ENCODE results near the gene UPF1.

Gene UPF1

DNA sequence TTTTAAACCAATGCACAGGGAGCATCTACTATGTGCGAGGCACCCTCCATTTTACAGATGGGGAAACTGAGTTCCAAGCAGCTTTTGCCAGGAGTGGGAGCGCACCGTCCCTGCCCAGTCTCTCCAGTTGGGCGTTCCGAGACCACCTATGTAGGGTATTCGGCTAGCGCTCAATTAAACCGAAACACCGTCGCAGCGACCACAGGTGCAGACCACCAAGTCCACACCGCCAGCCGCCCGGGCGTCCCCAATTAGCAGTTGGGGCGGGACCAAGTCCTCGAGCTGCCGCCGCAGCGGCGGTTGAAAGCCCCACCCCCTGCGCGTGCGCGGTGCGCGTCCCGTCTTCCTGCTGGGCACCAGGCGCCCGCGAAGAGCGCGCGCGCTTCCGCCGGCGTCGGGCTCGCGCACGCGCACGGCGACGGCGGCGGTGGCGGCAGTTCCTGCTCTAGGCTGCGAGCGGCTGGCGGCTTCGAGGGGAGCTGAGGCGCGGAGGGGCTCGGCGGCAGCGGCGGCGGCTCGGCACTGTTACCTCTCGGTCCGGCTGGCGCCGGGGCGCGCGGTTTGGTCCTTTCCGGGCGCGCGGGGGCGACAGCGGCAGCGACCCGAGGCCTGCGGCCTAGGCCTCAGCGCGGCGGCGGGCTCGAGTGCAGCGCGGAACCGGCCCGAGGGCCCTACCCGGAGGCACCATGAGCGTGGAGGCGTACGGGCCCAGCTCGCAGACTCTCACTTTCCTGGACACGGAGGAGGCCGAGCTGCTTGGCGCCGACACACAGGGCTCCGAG, at the start of gene UPF1:
Gene UPF1 (plus strand): TSS at position 436 of the 782 bp plus-strand sequence. CDS start 251 bp downstream, at position 687.
- TF ChIP-seq ZNF274 (IDR thresholded peaks at IDR 0.05; ENCODE audit: low read depth, low read length), result no peak
- H3K4me3 ChIP-seq (ENCODE audit: low read length), result peak within 1 kb of the TSS; percentile 66

DNA sequence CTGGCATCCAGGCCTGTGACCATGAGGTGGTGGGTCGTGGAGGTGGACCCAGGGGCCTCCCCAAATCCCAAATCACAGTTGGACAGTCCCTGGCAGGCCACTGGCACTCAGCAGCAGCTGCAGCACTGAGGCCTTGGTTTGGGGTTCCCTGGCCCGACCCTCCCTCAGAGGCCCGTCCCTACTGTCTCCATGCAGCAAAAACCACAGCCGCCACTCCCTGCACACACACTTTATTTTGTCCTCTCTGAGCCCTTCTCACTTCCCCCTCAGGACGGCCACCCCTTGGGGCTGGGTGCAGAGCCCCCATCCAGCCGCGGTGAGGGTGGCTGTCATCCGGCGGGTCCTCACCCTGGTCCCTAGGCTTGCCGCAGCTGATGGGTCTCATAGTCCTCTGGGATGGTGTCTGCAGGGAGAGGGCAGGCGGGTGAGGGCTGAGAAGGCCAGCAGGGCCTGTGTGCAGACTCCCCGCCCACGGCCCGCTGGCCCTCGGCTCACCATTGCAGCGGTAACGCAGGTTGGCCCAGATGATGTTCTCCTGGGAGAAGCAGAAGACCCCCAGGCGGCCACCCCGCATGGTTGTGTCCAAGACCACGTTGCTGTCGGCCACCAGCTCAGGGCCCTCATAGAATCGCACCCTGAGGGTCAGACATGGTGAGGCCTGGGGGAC, 49.1 kb upstream of the UPF1 start:
- TF ChIP-seq ZNF274 (IDR thresholded peaks at IDR 0.05; ENCODE audit: low read depth, low read length), result no peak
- no peak overlapping the region for H3K4me3 ChIP-seq (ENCODE audit: low read length)

DNA sequence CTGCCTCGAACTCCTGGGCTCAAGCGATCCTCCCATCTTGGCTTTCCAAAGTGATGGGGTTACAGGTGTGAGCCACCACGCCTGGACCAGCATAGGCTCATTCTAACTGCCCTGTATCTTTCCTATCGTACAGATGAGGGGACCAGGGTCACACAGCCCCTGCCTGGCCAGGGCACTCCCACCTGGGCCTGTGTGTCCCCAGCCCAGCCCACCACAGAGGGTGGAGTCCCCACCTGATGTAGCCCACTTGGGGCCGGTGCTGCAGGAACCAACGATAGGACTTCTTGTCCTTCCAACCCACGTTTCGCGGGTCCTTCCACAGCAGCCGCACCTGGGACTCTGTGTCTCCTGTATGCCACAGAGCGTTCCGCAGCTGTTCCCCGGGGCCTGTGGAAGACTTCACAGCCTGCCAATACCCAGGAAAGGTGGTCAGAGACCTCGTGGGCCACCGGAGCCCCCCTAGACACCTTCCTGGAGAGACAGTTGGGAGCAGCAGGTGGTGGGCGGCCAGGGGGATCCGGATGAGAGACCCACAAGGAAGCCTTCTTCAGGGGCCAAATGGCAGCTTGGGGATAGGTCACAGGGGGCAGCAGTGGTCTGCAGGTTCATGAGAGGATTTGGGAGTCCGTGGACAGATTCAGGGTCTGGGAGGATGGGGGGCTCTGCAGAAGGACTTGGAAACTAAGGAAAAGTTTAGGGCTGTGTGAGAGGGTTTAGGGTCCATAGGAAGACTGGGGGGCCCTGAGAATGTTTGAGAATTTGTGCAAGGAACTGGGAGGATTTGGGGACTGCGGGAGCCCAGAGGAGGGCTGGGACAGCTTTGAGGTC, 47.6 kb upstream of the UPF1 start:
- H3K4me3 ChIP-seq (ENCODE audit: low read length), result no peak overlapping the region
- no peak for TF ChIP-seq ZNF274 (IDR thresholded peaks at IDR 0.05; ENCODE audit: low read depth, low read length)

DNA sequence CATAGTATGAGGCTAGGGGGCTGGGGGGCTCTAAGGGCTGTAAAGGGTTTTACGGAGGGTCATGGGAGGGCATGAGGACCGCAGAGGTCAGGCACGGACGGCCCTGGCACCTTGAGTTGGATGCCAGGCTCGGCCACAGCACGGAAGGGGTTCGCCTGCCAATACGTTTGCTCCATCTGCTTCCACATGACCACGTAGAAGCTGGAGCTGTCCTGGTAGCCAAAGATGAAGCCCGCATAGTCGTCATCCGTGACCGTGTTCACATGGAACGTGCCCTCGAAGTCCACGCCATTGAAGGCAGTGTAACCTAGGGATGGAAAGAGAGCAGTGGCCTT, 47.0 kb upstream of the UPF1 start:
- no peak for TF ChIP-seq ZNF274 (IDR thresholded peaks at IDR 0.05; ENCODE audit: low read depth, low read length)
- H3K4me3 ChIP-seq (ENCODE audit: low read length), result no peak overlapping the region

DNA sequence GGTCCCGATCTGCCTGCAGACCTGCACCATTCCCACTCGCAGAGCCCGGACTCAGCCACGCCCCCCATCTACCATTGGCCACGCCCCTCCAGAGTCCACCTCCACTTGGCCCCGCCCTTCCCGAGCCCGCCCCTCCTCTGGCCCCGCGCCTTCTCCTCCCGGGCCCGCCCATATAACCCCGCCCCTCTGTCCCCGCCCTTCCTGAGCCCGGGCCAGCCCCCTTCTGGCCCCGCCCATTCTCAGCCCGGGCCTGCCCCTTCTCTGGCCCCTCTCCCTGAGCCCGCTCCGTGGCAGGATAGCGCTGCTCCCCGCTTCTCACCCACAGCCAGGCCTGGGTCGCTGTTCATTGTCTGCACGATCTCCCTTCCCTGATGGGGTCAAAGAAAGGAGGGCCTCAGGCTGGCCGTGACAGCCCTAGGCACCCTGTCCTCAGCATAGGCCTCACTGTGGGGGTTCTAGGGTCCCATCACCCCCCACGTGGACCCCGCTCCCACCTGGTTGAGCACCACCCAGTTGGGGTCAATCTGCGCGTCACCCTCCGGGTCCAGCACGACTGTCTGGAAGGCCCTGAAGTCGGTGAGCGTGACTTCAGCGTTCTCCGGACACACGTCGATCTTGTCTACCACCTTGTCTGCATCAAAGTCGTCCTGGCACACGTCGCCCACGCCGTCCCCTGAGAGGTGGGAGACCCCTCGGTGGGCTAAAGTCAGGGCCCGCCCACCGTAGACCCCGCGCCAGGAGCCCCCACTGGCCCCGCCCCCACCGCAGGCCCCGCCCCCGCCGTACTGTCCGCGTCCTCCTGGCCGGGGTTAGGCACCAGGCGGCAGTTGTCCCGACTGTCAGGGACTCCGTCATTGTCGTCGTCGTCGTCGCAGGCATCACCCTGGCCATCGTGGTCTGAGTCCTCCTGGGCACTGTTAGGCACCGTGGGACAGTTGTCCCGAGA, 46.3 kb upstream of the UPF1 start:
- no peak overlapping the region for H3K4me3 ChIP-seq (ENCODE audit: low read length)
- no peak for TF ChIP-seq ZNF274 (IDR thresholded peaks at IDR 0.05; ENCODE audit: low read depth, low read length)

DNA sequence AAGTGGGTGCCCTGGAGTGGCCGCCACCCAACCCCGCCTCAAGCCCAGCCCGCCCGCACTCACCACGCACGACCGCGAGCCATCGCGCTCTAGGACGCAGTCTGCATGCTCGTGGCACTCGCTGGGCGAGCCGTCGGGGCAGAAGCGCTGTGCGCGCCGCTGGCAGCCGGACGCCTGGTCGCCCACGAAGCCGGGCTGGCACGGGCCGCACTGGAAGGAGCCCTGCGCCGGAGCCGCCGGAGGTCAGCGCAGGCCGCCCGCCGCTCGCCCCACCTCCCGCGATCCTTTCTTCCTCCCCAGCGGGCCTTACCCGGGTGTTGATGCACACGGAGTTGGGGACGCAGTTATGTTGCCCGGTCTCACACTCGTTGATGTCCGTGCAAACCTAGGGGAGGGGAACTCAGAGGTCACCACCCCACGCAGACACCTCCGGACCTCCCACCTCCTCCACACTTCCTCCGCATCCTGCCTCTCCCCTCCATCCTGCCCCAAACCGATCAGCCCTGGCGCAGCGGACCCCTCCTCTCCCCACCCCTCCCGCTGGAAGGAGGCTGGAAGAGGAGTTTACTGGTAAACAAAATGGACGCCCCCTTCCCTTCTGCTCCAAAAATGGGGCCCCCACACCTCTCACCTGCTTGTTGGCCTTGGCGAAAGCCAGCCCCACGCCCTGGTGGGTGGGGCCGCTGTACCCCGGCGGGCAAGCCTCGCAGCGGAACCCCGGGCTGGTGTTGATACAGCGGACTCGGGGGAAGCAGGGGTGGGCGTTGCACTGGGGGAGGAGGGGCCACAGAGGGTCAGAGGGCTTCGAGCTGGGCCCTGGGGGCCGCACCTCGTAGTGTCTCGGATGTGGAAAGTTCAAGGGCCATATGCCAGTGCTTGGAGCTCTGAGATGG, 43.0 kb upstream of the UPF1 start:
- TF ChIP-seq ZNF274 (IDR thresholded peaks at IDR 0.05; ENCODE audit: low read depth, low read length), result no peak
- H3K4me3 ChIP-seq (ENCODE audit: low read length), result no peak overlapping the region

DNA sequence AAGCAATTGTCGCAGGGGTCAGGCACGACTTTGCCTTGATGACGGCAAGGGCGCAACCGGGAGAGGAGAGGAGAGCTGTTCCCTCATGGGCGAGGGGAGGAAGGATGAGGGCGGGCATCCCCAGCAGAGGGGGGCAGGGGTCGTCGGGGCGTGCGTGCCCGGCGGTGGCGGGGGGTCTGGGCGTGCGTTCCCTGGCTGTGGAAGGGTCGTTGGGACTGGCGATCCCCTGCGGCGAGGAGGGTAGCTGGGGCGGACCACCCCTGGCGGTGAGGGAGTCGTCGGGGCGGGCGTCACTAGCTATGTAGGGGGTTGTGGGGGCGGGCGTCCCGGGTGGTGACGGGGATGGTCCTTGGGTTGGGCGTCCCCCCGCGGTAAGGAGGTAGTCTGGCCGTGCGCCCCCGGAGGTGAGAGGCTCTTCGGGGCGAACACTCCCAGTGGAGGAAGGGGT, 42.3 kb upstream of the UPF1 start:
- no peak overlapping the region for H3K4me3 ChIP-seq (ENCODE audit: low read length)
- TF ChIP-seq ZNF274 (IDR thresholded peaks at IDR 0.05; ENCODE audit: low read depth, low read length), result no peak

DNA sequence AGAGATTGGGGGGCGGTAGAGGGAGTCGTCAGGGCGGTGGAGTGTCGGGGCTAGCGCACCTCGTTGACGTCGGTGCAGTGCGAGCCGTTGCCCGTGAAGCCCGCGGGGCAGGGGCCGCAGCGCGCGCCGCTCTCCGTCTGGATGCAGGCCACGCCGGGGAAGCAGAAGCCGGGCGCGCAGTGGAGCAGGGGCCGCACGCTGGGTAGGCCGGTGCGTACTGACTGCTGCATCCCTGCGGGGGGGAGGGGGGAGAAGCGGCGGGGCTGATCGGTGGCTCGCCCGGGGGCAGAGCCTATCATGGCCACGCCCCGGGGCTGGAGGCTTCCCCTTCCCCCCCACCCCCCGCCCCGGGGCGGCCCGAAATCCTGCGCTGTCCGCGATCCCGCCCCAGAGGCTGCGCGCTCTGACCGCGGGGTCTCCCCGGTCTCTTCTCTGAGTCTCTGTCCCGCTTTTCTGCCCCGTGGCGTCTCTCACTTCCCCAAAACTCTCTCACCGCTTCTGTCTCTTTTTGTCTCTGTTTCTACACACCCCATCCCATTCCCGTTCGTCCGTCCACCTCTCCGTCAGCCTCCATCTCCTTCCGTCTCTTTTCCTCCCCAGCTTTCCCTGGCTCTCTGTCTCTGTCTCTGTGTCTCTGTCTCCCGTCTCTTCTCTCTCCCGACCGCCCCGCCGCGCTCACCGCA, 41.7 kb upstream of the UPF1 start:
- no peak overlapping the region for H3K4me3 ChIP-seq (ENCODE audit: low read length)
- TF ChIP-seq ZNF274 (IDR thresholded peaks at IDR 0.05; ENCODE audit: low read depth, low read length), result no peak

DNA sequence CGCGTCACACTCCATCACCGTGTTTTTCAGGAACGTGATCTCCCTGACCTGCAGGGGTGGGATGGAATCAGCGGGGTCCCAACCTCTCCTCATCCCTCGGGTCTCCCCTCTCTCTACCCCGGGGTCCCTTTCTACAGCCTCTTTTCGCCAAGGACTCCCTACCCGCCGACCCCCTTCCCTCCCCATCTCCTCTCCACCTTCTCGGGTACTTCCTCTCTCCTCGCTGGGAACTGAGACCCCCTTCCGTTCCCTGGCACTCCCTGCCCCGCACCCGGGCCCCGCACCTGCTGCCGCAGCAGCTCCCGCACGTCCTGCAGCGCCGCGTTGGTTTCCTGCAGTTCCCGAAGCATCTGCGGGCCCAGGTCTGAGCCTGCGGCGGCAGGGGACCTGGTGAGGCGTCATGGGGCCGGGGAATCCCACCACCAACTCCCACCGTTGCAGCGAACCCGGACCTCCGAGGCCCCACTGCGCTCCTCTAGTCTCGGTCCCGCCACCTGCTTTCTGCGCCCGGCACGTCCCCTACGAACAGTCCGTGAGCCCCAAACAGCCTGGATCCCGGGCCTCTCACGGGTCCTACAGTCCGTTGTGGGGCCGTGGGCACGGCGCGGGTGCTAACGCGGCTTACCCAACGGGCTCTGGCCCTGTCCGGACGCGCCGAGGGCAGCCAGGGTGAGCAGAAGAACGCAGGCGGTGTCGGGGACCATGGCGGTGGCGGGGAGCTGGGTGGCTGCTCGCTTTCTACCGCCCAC, 41.0 kb upstream of the UPF1 start, which contains the start of gene COMP:
Gene COMP (minus strand): TSS at position 740 of the 749 bp plus-strand sequence. CDS start 36 bp downstream, at position 704.
- TF ChIP-seq ZNF274 (IDR thresholded peaks at IDR 0.05; ENCODE audit: low read depth, low read length), result no peak

DNA sequence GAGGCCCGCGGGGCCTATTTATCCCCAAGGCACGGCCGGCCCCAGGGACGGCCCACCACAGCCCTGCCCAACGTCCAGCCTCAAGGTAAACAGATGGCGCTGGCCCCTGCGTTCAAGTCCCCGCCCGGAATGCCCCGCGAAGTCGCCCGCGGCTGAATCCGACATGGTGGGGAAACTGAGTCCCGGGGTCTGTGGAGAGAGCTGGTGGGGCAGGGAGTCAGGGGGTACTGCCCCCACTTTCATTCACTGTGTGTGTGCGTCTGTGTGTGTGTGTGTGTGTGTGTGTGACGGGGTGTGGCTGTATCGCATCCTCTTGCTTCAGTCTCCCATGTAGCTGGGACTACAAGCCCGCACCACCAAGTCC, 40.5 kb upstream of the UPF1 start:
- TF ChIP-seq ZNF274 (IDR thresholded peaks at IDR 0.05; ENCODE audit: low read depth, low read length), result no peak
- no peak overlapping the region for H3K4me3 ChIP-seq (ENCODE audit: low read length)

More for the DNA sequence above, 41.0 kb upstream of the UPF1 start, which contains the start of gene COMP:
- no peak within 1 kb of the TSS for H3K4me3 ChIP-seq (ENCODE audit: low read length)

DNA sequence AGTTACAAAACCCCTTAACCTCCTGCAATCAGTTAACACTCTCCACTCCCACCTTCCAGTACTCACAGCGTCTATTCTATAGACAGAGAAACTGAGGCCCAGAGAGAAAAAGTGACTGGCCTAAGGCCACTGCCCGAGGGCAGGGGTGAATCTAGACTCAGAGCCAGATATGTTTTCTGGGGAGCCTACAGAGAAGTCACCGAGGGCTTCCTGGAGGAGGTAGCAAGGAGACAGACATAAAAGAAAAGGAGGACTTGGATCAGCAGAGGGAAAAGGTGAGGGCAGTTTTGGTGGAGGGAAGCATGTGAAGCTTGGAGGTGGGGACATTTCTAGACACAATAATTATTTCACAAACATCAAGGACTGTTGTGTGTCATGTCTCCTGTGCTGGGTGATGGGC, 39.1 kb upstream of the UPF1 start:
- no peak for TF ChIP-seq ZNF274 (IDR thresholded peaks at IDR 0.05; ENCODE audit: low read depth, low read length)
- H3K4me3 ChIP-seq (ENCODE audit: low read length), result no peak overlapping the region
